Measurements from ENCODE around the gene DAAM1.

Gene DAAM1

DNA sequence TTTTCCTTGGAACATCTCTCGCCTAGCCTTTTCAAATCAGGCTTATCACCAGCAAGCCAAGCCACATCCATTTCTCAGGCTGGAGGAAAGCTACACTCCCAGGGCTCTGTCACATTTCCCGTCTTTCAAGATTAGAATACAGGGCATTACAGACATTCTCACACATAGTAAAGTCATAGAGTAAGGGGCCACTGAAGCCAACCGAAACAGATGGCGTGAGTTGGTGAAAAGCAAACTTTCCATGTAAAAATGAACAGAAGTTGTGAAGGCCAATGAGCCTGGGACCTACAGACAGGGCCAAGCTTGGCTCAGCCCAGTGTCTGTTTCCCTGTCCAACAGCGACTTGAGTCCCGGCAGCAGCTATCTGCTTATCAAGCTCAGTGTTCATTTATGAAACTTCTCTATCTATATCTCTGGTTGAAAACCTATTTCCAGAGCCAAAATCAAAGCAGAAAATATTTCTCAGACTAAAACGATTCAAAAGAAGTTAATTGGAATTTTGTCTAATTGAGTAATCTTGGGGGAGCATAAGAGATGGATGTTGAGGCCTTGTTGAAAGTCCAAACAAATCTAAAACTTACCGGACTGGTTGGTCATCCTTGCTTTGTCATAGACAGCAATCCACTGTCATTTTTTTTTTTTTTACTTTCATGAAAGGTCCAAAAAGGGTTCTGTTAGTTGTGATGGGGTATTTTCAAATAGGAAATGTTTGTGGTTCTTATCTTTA is 105.6 kb downstream of the DAAM1 start:
- DNase-seq: no peak

DNA sequence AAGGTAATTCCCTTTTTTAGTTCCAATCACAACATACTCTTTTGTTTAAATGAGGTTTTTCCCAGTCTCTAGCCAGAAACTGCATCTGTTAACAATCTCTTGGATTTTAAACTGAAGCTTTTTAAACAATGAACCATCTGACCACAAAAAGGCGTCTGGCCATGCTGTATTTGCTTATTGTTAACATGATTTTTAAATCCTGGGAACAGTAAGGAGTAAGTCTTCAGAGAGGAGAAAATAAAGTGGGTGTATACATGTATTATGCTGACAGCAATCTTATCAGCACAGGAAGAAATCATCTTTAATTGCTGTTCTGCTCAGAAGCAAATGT is 106.2 kb downstream of the DAAM1 start:
- no peak for DNase-seq

DNA sequence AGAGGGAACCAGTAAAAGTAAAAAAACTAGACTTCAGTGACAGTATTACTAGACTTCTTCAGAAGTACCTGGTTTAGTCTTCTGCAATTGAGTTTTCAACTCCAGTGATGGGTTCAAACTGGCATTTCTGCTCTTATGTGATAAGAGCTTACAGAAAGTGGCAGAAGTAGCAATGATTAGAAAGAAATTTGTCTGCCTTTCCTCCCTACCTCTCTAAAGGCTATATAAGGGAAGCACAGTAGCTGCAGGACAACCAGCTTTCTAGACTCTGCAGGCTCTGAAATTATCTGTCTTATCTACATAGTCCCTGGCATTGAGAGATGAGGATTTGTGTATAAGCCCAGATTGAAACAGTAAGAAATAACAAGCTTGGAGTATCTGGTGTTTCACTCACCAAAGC is 107.5 kb downstream of the DAAM1 start:
- DNase-seq: peak; percentile 45

DNA sequence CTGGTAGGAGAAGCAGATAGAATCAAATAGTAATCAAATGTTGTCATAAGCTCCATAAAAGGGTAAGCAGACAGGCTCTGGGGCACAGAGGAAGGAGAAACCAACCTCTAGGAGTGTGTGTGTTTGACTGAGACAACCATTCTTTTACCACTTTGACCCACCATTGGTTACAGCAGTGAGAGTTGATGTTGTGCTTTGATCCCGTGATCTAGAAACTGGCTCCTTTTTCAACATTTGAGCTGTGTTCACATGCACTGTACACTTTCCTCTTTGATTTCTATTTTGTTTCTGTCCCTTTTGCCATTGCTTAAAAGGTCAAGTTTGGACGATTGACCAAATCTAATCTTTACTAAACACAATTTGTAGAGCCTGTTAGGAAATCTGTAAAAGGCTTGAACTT is 108.0 kb downstream of the DAAM1 start:
- DNase-seq: no peak

DNA sequence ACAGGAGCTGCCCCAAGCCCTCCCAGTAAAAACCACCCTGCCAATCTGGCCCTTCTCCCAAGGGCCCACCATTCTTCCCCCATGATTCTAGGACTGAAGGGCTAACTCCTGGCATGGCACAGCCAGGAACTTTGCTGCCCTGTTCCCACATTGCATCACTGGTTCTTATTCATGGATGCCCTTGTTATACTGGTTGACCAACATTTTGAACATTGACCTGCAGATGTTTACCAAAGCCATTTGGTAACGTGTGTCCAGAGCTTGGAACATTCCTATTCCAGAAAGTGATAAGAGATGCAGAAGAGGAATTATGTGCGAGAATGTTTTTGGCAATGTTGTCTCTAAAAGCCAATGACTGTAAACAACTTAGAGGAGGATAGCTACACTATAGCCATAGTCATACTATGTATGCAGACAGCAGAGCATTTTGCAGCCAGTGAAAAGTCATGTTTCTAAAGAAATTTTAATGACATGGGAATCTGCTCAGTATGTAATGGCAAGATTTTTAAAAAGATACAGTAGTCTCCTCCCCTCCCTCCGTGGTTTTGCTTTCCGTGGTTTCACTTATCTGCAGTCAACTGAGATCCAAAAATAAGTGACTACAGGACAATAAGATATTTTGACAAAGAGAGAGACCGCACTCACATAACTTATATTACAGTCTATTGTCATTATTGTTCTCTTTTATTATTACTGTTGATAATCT is 108.8 kb downstream of the DAAM1 start:
- DNase-seq: peak; percentile 47

DNA sequence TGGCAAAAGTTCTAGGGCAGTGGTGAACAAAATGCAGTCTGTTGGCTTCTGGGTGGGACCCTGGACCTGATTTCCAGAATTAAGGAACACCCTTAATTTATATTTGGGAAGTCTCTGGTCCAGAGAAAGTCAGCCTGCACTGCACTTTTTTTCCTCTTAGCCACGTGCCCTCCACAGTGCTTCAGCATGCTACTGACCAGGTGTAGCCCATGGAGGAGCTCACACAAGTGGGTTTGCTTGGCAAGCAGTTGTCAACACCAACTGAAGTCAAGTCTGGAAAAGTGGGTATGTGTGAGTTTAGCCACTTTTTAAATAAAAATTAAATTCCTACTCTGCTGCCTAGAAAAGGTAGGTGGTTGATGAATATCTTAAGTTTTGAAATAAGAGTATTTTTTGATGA is 111.3 kb downstream of the DAAM1 start:
- no peak for DNase-seq

DNA sequence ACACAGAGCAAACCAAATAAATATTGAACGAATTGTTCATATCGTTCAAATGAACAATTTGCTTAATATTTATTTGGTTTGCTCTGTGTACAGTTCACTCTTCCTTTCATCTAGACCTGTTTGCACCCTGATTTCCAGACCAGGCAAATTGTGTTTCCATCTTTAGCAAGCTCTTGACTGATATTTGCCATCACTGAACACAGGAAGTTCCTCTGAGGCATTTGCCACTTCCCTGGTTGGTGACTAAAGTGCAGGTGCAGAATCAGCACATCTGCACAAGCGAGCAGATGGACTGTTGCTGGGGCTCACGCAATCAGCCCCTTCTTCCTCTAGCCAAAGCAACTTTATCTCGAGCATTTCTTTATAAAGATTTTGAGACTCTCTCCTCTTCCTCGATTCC is 112.9 kb downstream of the DAAM1 start:
- DNase-seq: peak; percentile 45

DNA sequence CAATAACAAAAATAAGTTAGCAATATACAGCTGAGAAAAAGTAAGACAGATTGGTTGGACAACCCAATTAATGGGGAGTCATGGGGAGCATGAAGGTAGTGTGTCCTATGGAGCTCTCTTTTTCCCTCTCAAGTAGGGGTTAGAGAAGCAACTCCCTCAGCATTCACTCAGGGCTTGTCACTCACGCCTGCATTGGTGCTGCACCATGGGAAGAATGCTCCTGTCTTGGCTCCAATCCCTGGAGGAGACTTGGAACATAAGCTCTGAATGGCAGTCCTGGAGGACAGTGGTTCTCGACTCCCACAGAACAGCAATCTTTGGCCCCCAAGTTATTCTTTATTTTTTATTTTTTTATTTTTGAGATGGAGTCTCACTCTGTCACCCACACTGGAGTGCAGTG is 113.8 kb downstream of the DAAM1 start:
- no peak for DNase-seq

DNA sequence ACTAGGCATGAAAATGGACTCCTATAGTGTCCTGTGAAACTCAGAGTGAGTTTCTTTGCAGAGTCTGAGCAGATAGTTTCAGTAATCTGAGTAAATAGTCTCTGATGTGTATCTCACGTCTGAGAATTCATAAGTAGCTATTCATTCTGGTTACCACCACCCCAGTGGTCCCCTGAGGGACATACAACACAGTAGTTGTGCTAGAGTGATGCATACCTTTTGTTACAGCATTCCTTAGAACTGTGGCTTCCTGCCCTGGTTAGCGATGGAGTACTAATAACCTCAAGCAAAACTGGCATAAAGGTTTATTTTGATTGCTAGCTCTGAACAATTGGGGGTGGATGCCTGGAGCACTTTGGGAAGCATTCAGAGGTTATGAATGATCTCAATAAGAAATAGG is 114.7 kb downstream of the DAAM1 start:
- DNase-seq: no peak

DNA sequence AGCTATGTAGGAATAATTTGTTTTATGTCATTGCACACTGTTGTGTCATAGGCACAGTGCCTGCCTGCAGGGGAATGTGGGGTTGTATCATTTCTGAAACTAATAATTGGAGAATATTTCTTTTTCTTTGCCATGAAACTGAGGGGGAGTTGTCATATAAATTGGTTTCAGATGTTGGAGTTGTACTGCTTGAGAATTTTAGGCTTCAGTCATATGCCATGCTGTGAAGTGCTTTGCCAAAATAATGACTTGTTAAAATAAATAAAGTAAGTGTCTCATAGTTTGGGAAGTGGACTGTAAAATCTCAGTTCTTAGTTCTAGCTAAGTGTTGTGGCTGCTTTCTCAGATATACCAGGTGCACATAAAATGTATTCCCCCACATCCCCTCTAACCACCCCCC is 116.8 kb downstream of the DAAM1 start:
- no peak for DNase-seq

DNA sequence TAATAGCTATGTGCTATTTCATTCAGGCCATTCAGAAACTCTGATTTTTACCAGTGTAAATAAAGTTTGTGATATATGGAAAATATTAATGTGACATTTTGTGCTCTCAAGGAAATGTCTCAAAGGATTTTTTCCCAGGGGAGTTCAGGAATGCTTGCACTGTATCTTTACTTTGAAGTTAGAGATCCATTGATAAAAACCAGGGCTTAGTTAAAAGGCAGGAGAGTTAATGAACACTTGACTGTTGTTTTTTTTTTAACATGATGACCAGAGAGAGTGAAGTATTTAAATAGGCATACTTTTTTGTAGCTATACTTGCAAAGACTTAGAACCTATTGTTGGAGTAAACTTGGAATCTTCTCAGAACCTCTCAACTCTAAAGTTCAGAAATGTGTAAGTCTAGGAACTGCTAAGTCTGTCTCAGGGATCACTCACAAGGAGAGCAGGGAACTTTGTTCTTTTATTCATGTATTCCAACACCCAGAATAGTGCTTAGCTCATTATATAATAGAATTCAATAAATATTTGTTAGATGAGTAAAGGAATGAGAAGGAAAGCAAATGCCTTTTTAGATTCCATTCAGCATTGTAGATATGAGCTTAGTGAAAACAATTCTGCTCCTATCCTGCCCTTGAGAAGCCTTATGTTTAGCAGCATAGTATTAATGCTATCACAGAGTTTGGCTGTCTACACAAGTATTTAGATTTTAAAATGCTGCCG is 117.5 kb downstream of the DAAM1 start:
- DNase-seq: no peak

DNA sequence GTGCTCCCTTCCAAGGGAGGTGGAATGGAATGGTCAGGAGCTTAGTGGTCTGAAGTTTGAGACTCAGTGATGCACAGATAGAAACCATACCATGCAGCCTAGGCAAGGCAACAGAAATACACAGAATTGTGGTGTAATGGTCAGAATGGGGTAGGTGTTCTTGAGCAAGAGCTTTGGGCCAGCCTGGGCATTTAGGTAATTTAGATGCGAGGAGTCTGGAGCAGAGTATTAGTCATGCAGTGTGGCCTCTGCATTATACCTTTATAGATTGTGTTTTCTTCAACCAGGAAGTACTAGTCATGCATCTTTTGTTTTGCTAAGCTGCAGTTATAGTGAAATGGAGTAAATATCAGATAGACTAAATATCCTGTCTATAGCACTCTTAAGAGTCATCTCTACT is 118.3 kb downstream of the DAAM1 start:
- no peak for DNase-seq

DNA sequence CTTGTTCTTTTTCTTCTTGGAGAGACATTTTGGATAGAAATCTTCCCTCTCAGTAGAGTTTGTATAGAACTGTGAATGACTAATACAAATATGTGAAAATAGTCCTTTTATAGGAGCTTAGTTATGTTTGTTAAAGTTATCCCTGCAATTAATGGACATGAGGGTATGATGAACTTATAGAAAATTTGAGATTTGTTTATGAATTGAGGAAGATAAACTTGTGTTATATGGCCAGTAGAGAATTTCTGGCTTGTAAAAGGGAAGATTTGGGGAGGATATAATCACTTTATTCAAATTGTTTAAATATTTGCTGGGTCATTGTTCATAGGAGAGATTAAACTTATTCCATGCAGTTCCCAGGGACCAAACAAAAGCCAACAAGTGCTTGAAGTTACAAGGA is 119.6 kb downstream of the DAAM1 start:
- no peak for DNase-seq

DNA sequence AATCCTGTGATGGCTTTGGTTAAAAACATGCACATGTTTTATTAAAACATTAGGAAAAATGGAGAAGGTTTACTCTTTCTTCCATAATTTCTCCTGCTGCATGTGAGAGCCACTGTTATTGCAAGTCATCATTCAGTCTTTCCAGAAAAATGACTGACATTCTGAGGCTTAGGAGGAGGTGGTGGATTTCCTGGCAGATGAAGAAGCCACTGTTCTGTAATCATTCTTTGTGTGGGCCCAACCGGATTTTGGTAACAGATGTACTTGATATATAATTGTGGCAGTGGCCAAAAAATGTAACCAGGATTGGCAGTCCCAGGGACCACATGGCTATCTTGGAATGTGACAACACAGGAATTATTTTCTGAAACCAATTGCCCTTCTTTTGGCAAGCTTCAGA is 120.2 kb downstream of the DAAM1 start:
- no peak for DNase-seq

DNA sequence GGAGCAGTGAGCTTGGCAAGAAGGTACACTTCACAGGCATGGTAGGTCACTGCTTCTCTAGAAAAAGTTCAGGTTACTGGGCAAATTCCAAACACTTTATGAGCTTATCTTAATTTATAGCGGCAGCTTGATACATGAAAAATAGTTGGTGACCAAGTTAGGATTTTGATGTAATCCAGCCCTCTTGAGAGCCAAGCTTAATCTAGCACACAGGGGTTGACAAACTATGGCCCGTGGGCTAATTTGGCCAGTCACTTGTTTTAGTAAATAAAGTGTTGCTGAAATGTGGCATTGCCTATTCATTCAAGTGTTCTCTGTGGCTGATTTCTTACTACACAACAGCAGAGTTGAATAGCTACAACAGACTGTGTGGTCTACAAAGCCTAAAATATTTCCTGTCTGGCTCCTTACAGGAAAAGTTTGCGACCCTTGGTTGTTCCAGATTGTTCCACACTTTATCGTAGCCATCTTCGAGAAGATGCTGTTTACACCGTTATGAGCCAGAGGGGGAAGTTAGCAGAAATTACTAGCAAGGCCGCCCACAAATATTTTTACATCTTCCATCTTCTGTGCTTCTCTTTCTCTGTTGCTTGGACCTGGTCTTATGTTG is 120.9 kb downstream of the DAAM1 start:
- DNase-seq: no peak

DNA sequence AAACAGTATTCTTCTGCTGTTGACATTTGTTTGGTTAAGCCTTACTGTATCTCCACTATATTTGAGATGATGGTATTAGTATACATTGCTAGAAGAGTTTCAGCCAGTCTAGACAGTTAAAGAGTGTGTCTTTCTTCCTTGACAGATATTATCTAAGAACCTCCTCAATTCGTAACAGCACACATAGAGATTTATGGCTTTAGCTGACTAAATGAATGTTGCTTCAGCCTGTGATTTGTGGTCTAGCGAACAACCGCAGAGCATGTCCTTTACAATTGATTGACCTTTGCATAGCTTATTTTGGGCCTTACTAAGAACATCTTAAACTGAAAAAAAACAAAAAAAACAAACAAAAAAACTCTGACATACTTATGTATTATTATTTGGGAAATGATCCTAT is 122.2 kb downstream of the DAAM1 start:
- peak; percentile 39 for DNase-seq

DNA sequence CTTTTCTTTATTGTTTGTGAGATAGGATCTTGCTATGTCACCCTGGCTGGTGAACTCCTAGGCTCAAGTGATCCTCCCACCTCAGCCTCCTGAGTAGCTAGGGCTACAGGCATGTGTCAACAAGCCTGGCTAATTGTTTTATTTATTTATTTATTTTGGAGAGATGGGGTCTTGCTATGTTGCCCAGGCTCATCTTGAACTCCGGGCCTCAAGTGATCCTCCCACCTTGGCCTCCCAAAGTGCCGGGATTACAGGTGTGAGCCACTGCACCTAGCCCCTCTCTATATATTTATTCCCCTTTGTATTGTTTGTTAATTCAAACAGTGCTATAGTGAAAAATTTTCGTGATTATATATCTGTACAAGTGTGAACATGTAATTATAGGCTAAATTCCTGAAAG is 123.3 kb downstream of the DAAM1 start:
- peak; percentile 13 for DNase-seq

DNA sequence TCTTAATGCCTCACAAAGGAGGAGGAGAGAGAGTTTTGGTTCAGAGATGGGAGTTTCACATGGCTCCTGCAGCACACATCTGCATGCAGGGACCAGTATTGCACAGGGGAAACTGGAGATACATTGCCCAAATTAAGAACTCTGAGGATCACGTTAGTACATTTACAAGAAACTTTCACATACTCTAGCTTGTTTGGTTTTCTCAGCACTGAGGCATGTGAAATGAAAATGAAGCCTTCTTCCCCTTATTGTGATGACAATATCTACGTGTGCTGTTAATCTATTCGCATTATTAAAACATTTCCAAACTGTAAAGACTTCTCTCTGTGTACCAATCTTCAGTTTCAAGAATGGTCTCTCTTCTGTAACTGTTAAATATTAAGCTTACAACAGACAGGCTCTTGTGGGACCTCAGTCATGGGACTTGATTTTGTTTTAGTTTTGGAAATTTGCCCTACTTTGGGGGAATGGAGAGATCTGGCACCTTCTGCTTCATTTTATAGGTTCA is 124.7 kb downstream of the DAAM1 start:
- no peak for DNase-seq

DNA sequence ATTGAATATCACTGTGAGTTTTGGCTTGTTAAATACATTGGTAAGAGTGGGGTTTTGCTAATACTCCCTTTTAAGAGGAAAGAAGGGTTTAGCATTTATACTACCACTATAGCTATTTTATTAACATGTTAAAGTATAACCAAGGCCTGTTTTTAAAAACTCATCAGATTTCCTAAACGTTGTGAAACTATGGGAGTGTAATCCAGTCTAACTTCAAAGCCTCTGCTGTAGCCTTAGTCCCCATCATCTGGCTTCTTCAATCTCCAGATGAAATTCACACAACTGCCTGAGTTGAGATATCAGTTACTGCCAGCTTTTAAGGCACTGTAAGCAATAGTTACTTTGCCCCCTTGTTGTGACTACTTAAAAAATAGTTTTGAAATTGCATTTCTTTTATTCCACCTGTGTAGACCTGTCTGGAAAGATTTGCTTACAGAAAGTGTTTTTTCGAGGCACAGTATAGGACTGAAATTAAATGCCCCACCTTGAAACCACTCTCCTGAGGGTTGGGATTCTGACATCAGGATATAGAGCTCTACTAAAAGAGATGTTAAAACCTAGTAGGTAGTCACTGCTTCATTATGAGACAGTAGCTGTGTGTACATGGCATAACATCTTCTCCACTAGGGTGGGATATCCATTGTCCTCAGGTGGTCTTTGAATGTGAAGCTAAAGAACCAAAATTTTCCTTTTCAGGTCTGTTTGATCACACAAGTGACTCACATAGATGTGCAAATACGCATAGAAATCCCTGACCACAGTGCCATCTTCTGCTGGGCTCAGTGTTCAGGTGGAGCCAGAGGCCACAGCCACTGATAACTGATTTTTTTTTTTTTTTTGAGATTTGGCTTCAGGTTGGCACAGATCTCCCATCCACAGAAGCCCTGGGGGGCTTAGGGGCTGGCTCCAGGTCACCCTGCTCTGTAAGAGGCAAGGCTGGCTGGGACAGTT is 125.5 kb downstream of the DAAM1 start:
- no peak for DNase-seq

DNA sequence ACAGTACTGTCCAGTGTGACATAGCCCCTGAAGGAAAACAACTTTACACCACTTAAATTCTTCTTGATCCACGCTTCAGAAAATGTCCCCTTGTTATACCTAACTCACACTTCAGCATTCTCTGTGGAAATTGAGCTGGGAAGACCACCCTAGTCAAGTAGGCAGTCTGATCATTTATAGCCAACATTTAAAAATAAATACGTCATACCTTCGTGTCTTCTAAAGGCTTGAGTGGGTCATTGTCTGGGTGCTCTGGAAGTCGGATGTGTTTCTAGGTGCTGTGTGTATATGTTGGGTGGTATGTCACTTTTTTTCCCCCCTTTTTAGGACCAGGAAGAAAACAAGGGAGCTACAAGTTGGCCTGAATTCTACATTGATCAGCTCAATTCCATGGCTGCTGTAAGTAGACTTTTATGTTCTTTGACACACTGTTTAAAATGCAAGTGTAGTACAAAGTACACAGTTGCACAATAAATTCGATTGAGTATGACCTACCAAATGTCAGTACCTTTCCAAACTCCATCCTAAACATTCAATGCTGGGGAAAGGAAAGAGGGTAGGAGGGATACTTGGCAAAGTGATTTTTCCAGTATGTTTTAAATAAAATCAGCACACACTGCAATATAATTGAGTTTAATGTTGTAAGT is 126.6 kb downstream of the DAAM1 start:
- no peak for DNase-seq

DNA sequence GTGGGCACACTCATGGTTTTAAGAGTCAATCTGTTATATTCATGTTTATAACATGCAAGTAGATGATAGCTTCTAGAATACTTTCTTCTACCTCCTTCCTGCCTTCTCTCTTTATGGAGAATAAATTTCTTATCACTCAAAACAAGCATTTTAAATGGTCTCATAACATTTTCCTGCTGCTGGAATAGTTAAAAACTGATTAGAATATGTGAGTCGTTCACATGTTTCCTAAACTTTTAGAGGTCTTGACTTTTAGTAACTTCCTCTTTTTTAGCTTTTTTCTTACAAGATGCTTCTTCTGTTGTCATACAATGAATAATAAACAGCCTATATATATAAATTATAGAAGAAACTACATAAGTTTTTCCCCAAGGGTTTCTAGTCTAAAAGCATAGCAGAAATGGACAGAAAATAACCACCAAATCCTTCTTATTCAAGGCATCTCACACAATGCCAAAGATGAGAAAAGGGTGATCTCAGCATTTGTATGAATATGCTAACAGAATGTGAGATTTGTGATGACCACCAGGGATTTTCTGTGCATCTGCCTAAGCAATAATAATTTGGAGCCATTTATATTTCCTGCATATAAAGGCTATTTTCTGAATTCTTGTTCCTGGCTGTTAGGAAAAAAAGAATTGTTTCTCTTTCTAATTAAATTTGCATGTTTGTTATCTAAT is 127.8 kb downstream of the DAAM1 start:
- peak; percentile 18 for DNase-seq
